Measurements from ENCODE around the gene MMP2.

DNA sequence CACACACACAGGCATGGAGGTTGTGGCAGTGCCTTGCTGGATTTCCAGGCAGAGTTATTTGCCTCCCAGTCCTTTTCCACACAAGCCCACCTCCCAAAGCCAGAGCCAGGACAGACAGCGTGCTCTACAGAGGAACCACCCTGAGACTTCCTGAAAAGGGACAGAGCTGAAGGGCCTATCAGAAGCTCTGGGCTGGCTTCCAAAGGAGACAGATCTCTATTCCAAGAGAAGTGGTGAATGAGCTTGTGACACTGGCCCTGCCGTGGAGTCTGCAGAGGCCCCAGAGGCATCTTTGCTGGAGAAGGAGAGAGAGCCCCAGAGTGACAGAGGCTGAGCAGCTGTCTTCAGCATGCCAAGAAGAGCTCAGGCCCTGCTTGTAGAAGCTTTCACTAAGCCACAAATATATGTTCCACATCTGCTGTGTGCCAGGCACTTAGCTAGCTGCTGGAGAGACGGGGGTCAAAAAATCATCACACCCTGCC, 21.6 kb downstream of the MMP2 start:
- TF ChIP-seq, protein P1, sequence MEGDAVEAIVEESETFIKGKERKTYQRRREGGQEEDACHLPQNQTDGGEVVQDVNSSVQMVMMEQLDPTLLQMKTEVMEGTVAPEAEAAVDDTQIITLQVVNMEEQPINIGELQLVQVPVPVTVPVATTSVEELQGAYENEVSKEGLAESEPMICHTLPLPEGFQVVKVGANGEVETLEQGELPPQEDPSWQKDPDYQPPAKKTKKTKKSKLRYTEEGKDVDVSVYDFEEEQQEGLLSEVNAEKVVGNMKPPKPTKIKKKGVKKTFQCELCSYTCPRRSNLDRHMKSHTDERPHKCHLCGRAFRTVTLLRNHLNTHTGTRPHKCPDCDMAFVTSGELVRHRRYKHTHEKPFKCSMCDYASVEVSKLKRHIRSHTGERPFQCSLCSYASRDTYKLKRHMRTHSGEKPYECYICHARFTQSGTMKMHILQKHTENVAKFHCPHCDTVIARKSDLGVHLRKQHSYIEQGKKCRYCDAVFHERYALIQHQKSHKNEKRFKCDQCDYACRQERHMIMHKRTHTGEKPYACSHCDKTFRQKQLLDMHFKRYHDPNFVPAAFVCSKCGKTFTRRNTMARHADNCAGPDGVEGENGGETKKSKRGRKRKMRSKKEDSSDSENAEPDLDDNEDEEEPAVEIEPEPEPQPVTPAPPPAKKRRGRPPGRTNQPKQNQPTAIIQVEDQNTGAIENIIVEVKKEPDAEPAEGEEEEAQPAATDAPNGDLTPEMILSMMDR (IDR thresholded peaks at IDR 0.05; ENCODE audit: poor library complexity), result no peak
- TF ChIP-seq EZH2 (IDR thresholded peaks at IDR 0.05; ENCODE audit: borderline replicate concordance) (no peak), EZH2phosphoT487 (IDR thresholded peaks at IDR 0.05; ENCODE audit: low read depth, severe bottlenecking, unreplicated experiment) (no peak)
